Stomach smooth muscle (tissue), 2 donors: Measurements from ENCODE around the gene BTG1.
"Not testable (repeated sequence)": the region's sequence is repeated elsewhere in the genome, so short reads cannot be mapped to it uniquely, and the experiment has no call there.

Source experiments
- H3K27ac ChIP-seq: one replicate; pipeline ENCODE4 v1.7.0; 2013; ENCODE audit warnings: mild to moderate bottlenecking, low read length, inconsistent platforms
- H3K27me3 ChIP-seq, 2 donors: one replicate each; pipeline ENCODE4 v1.7.0; 2013; ENCODE audit warnings: low read length in 2 of 2; ENCODE audit not compliant: insufficient read depth in 2 of 2, control insufficient read depth in 1 of 2
- H3K36me3 ChIP-seq, 2 donors: one replicate each; pipeline ENCODE4 v1.7.0; 2013; ENCODE audit warnings: low read length in 2 of 2; ENCODE audit not compliant: control insufficient read depth in 2 of 2, insufficient read depth in 2 of 2
- H3K4me1 ChIP-seq: one replicate; pipeline ENCODE4 v1.7.0; 2013; ENCODE audit warnings: low read length; ENCODE audit not compliant: control insufficient read depth, insufficient read depth
- H3K4me3 ChIP-seq, 2 donors: one replicate each; pipeline ENCODE4 v1.7.0; 2013; ENCODE audit warnings: low read length in 2 of 2
- H3K9ac ChIP-seq, 2 donors: one replicate each; pipeline ENCODE4 v1.7.0; 2013; ENCODE audit warnings: low read length in 2 of 2, mild to moderate bottlenecking in 1 of 2
- H3K9me3 ChIP-seq, 2 donors: one replicate each; pipeline ENCODE4 v1.7.0; 2013; ENCODE audit warnings: low read length in 2 of 2; ENCODE audit not compliant: control insufficient read depth in 2 of 2
- donor health status: healthy.
- donor health status: Pancreatic carcinoma.

Gene BTG1

GRCh38 chr12:92098594-92099380 is 46.9 kb downstream of the BTG1 start:
- H3K27me3 ChIP-seq, result no peaks in the 10 kb centered on the region
- H3K4me3 ChIP-seq, result no peak overlapping the region
- H3K27ac ChIP-seq, result no peak overlapping the region
- no peaks in the 10 kb centered on the region for H3K4me1 ChIP-seq
- no peaks in the 10 kb centered on the region for H3K36me3 ChIP-seq
- no peak overlapping the region for H3K9ac ChIP-seq
- no peaks in the 10 kb centered on the region for H3K9me3 ChIP-seq

GRCh38 chr12:92096346-92097136 is 49.1 kb downstream of the BTG1 start:
- Histone ChIP-seq H3K9me3 (no peaks in the 10 kb centered on the region), H3K9ac (no peak overlapping the region), H3K4me3 (no peak overlapping the region), H3K36me3 (no peaks in the 10 kb centered on the region), H3K27ac (no peak overlapping the region), H3K4me1 (no peaks in the 10 kb centered on the region), H3K27me3 (no peaks in the 10 kb centered on the region)

GRCh38 chr12:92094751-92095161 is 50.9 kb downstream of the BTG1 start:
- Histone ChIP-seq H3K9ac (no peak overlapping the region), H3K4me1 (no peaks in the 10 kb centered on the region), H3K36me3 (no peaks in the 10 kb centered on the region), H3K9me3 (no peaks in the 10 kb centered on the region), H3K27ac (no peak overlapping the region), H3K27me3 (no peaks in the 10 kb centered on the region), H3K4me3 (no peak overlapping the region)

- not testable (repeated sequence) for H3K9ac ChIP-seq, H3K36me3 ChIP-seq, H3K9me3 ChIP-seq, H3K27ac ChIP-seq, H3K4me1 ChIP-seq, H3K27me3 ChIP-seq, H3K4me3 ChIP-seq
Measured at GRCh38 chr12:92094301-92094700, 51.3 kb downstream of the BTG1 start.
